NB4 (cell line): ENCODE measurements around the gene DYNC1H1.
"Not testable (repeated sequence)": the region's sequence is repeated elsewhere in the genome, so short reads cannot be mapped to it uniquely, and the experiment has no call there.

Experiments
- DNase-seq: peaks from one replicate; pipeline ENCODE4 v3.0.0; 2010; ENCODE audit warnings: low read depth
- H3K4me3 ChIP-seq: one replicate; pipeline ENCODE4 v1.5.1; 2011; ENCODE audit warnings: mild to moderate bottlenecking, low read depth, low read length, moderate library complexity
- CTCF ChIP-seq: IDR thresholded peaks from one replicate; pipeline ENCODE4 v1.5.1; 2012; ENCODE audit warnings: low read depth, low read length
- MAX ChIP-seq: IDR thresholded peaks from 2 replicates; pipeline ENCODE4 v1.6.1; 2011; ENCODE audit warnings: low read depth, low read length
- MYC ChIP-seq: IDR thresholded peaks from 2 replicates; pipeline ENCODE4 v1.6.1; 2011; ENCODE audit warnings: low read depth, low read length
- POLR2A ChIP-seq: IDR thresholded peaks from 2 replicates; pipeline ENCODE4 v1.6.1; 2011; ENCODE audit warnings: mild to moderate bottlenecking; ENCODE audit not compliant: insufficient read length; ENCODE audit errors: extremely low read depth

Gene DYNC1H1

GRCh38 chr14:102071283-102071998 is 107.1 kb downstream of the DYNC1H1 start:
- TF ChIP-seq MAX: no peak
- TF ChIP-seq POLR2A: no peak
- TF ChIP-seq MYC: no peak
- no peak for TF ChIP-seq CTCF
- DNase-seq: no peak
- H3K4me3 ChIP-seq: no peak overlapping the region

DNA sequence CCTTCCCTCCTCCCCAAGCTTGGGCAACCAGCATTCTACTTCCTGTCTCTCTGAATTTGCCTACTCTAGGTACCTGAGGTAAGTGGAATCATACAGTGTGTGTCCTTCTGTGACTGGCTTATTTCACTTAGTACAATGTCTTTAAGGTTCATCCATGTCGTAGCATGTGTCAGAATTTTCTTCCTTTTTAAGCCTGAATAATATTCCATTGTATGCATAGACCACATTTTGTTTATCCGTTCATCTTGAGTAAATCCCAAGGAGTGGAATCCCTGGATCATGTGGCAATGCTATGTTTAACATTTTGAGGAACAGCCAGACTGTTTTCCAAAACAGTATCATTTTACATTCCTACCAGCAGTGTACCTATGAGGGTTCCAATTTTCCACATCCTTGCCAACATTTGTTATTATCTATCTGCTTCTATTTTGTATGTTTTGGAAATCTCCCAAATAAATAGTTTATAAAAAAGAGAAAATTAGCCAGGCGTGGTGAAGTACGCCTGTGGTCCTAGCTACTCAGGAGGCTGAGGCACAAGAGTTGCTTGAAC is 110.1 kb downstream of the DYNC1H1 start:
- no peak for DNase-seq
- TF ChIP-seq POLR2A (no peak), MYC (no peak), MAX (no peak), CTCF (no peak)

DNA sequence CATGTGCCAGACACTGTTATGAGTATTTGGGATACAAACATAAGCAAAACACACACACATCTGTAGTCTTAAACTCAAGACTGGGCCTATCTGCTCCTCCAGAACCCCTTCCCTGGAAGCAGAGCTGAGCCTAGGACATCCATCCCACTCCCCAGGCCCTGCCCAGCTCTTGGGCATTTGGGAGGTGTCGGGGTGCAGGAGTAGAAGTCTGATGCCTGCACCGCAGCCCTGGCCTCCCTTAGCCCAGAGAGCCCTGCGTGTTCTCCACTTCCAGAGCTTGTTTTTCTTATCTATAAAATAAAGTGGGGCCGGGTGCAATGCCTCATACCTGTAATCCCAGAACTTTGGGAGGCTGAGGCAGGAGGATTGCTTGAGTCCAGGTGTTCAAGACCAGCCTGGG is 110.8 kb downstream of the DYNC1H1 start:
- DNase-seq: no peak
- TF ChIP-seq POLR2A (no peak), MAX (no peak), CTCF (no peak), MYC (no peak)
- no peak overlapping the region for H3K4me3 ChIP-seq

More for the DNA sequence above, 110.1 kb downstream of the DYNC1H1 start:
- H3K4me3 ChIP-seq: no peak overlapping the region

DNA sequence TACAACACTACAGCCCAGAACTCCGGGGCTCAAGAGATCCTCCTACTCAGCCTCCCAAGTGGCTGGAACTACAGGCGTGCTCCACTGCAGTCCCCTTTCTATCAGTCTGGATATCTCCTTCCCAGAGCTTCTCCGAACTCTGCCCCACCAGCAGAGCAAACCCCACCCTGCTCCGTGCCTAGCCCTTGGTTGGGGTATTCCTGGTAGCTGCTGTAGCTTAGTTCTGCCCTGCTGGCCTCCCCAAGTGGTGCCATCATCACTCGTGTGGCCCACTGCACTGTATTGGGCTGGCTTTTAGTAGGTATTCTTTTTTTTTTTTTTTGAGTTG is 113.0 kb downstream of the DYNC1H1 start:
- TF ChIP-seq POLR2A: no peak
- TF ChIP-seq MAX: no peak
- TF ChIP-seq MYC: no peak
- no peak for TF ChIP-seq CTCF
- H3K4me3 ChIP-seq: no peak overlapping the region
- DNase-seq: peak; percentile 32

GRCh38 chr14:102078361-102078791 is 114.0 kb downstream of the DYNC1H1 start:
- not testable (repeated sequence) for DNase-seq, H3K4me3 ChIP-seq

DNA sequence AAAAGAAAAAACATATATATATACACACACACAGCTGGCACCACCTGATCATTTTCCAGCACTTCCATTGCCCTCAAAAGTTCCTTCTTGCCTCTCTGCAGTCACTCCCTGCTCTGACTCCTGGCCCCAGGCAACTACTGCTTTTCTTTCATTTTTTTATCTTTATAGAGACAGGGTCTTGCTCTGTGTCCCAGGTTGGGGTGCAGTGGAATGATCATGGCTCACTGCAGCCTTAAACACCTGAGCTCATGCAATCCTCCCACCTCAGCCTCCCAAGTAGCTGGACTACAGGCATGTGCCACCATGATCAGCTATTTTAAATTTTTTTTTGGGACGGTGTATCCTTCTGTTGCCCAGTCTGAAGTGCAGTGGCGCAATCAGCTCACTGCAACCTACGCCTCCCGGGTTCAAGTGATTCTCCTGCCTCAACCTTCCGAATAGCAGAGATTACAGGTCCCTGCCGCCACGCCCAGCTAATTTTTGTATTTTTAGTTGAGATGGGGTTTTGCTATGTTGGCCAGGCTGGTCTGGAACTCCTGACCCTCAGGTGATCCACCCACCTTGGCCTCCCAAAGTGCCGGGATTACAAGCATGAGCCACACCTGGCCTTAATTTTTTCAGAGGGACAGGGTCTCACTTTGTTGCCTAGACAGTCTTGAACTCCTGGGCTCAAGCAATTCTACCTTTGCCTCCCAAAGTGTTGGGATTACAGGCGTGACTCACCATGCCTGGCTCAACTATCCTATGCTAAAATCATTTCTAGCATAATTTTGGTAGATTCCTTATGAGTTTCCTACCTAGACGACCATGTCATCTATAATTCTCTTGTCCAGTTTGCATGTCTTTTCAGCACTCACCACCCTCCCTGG is 114.7 kb downstream of the DYNC1H1 start:
- peak; percentile 36 for DNase-seq
- no peak overlapping the region for H3K4me3 ChIP-seq
- TF ChIP-seq MYC: no peak
- TF ChIP-seq POLR2A: no peak
- no peak for TF ChIP-seq CTCF
- TF ChIP-seq MAX: no peak
